HT1080 (cell line): Measurements from ENCODE around the gene RYR2. TPM values are rescaled to one million over a fixed set of nuclear protein-coding genes. Genes with fewer than 3 reads are reported as not detected.

Source experiments
- DNase-seq: peaks from one replicate; pipeline ENCODE4 v3.0.0-alpha.2; 2015; ENCODE audit warnings: low read depth
- total RNA-seq: library from RNA; depleted of rRNA; stranded (reverse); fragments of >200 nt; shearing (Covaris generic); gene quantifications from 2 replicates; pipeline ENCODE4 v1.2.3, GENCODE V29; 2014

RYR2 gene
- total RNA-seq, 1 experiment from 2014 or later = 0.40 TPM

GRCh38 chr1:237429252-237429651 lies 387.3 kb downstream of the RYR2 start:
- DNase-seq = no peak

GRCh38 chr1:237431448-237431847 lies 389.5 kb downstream of the RYR2 start:
- no peak for DNase-seq

GRCh38 chr1:237440346-237440745 lies 398.4 kb downstream of the RYR2 start:
- no peak for DNase-seq

- no peak for DNase-seq
Measured at GRCh38 chr1:237444120-237444790, 402.3 kb downstream of the RYR2 start.

GRCh38 chr1:237448042-237448441 lies 406.1 kb downstream of the RYR2 start:
- no peak for DNase-seq

GRCh38 chr1:237457573-237457972 lies 415.6 kb downstream of the RYR2 start:
- DNase-seq = no peak

- no peak for DNase-seq
Measured at GRCh38 chr1:237467320-237467719, 425.3 kb downstream of the RYR2 start.

GRCh38 chr1:237470712-237471338 lies 428.8 kb downstream of the RYR2 start:
- DNase-seq = peak; percentile 86

GRCh38 chr1:237471377-237471776 lies 429.4 kb downstream of the RYR2 start:
- DNase-seq = no peak

GRCh38 chr1:237471956-237472355 lies 430.0 kb downstream of the RYR2 start:
- no peak for DNase-seq

GRCh38 chr1:237473854-237474253 lies 431.9 kb downstream of the RYR2 start:
- no peak for DNase-seq

GRCh38 chr1:237478082-237478481 lies 436.1 kb downstream of the RYR2 start:
- no peak for DNase-seq

GRCh38 chr1:237478842-237479241 lies 436.9 kb downstream of the RYR2 start:
- DNase-seq = no peak

- DNase-seq = peak; percentile 10
Measured at GRCh38 chr1:237482777-237483176, 440.8 kb downstream of the RYR2 start.

GRCh38 chr1:237492359-237492758 lies 450.4 kb downstream of the RYR2 start:
- peak; percentile 7 for DNase-seq

- no peak for DNase-seq
Measured at GRCh38 chr1:237500566-237500965, 458.6 kb downstream of the RYR2 start.

- no peak for DNase-seq
Measured at GRCh38 chr1:237503292-237503691, 461.3 kb downstream of the RYR2 start.

- DNase-seq = no peak
Measured at GRCh38 chr1:237507005-237507404, 465.0 kb downstream of the RYR2 start.

- peak; percentile 23 for DNase-seq
Measured at GRCh38 chr1:237509748-237510147, 467.8 kb downstream of the RYR2 start.

GRCh38 chr1:237525102-237525501 lies 483.1 kb downstream of the RYR2 start:
- no peak for DNase-seq

- DNase-seq = peak; percentile 52
Measured at GRCh38 chr1:237527761-237528160, 485.8 kb downstream of the RYR2 start.

- no peak for DNase-seq
Measured at GRCh38 chr1:237528545-237528944, 486.6 kb downstream of the RYR2 start.

GRCh38 chr1:237539055-237539454 lies 497.1 kb downstream of the RYR2 start:
- no peak for DNase-seq
